Panc1 (cell line): ENCODE measurements around the gene GLE1.

ENCODE experiments used
- TCF7L2 ChIP-seq: IDR thresholded peaks from 2 replicates; pipeline ENCODE4 v1.6.1; 2011; ENCODE audit warnings: mild to moderate bottlenecking, low read depth, low read length, inconsistent platforms
- TF ChIP-seq, protein P1 (sequence below): fragments of 450-650 bp; IDR thresholded peaks from 2 replicates; pipeline ENCODE4 v1.5.1; 2017; ENCODE audit warnings: mild to moderate bottlenecking

DNA sequence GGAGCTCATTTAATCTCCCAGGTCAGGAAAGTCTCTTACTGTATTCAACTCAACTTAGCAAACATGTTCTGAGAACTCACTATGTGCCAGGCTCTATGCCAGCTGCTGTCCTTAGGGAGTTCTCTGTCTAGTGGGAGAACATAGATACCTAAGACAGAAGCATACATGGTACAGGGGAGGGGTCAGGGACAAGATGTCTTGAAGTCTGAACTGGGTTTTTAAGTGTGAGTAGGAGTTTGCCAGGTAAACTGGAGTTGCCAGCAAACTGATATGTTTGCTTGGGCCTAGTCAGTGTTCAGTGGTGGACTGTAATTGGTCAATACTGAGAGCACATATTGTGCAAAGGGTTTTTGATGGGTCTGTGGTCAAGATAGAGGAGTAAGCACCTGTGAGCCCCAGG lies 18.3 kb upstream of the GLE1 start:
- TF ChIP-seq, protein P1, sequence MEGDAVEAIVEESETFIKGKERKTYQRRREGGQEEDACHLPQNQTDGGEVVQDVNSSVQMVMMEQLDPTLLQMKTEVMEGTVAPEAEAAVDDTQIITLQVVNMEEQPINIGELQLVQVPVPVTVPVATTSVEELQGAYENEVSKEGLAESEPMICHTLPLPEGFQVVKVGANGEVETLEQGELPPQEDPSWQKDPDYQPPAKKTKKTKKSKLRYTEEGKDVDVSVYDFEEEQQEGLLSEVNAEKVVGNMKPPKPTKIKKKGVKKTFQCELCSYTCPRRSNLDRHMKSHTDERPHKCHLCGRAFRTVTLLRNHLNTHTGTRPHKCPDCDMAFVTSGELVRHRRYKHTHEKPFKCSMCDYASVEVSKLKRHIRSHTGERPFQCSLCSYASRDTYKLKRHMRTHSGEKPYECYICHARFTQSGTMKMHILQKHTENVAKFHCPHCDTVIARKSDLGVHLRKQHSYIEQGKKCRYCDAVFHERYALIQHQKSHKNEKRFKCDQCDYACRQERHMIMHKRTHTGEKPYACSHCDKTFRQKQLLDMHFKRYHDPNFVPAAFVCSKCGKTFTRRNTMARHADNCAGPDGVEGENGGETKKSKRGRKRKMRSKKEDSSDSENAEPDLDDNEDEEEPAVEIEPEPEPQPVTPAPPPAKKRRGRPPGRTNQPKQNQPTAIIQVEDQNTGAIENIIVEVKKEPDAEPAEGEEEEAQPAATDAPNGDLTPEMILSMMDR, result no peak
- no peak for TF ChIP-seq TCF7L2
